K562 (cell line): ENCODE measurements around the gene NFYC. TPM values are rescaled to one million over a fixed set of nuclear protein-coding genes. Genes with fewer than 3 reads are reported as not detected.

Source experiments
- ATAC-seq: fragments of 200-7000 bp; cut with Tn5 transposase; 3 replicates; pipeline ENCODE4 v1.9.1; 2020; ENCODE audit warnings: moderate library complexity
- BruUV-seq: library from RNA; stranded (reverse); fragments of 400-500 nt; replicated peaks from 2 replicates; lab custom pipeline; 2021; lab: Mats Ljungman, UMichigan
- CTCF ChIA-PET: fragments of 300-600 bp; formaldehyde crosslinking; extraction: SDS; loops from one replicate; lab custom pipeline; 2021; ENCODE audit warnings: low intra/inter-chr PET ratio; lab: Yijun Ruan, JAX
- POLR2A ChIA-PET: fragments of 300-600, 350-650 bp; sonication (Branson Sonifier 250); formaldehyde crosslinking; extraction: SDS; loops from one replicate; lab custom pipeline; 2021; ENCODE audit warnings: antibody characterized with exemption, inconsistent platforms; lab: Yijun Ruan, JAX
- DNase-seq, 4 experiments: peaks; one replicate each; pipeline versions ENCODE4 v3.0.0 to v3.0.0-alpha.2; 2011 to 2018; ENCODE audit warnings: low spot score in 3 of 4, mixed read lengths in 3 of 4; ENCODE audit errors: extremely low read depth in 1 of 4
- FAIRE-seq: peaks from 2 replicates; lab custom pipeline; 2011; peaks lifted over from hg19 to GRCh38; lab: Jason Lieb, UNC
- H2AFZ ChIP-seq: 2 replicates; pipeline ENCODE4 v1.6.0; 2011; ENCODE audit warnings: low read depth, low read length, control low read depth, inconsistent platforms
- H3K27ac ChIP-seq: fragments of 200-600 bp; 3 replicates; pipeline ENCODE4 v1.8.0; 2011; ENCODE audit warnings: low read depth, mild to moderate bottlenecking, control low read depth, inconsistent platforms, low read length, moderate library complexity, mixed read lengths; ENCODE audit errors: extremely low read depth
- H3K27me3 ChIP-seq, 2 experiments: fragments of 300-600 bp in 1 of 2; 2 replicates in 1 of 2; 3 replicates in 1 of 2; pipeline versions ENCODE4 v1.6.0 to v1.8.0; 2011; ENCODE audit warnings: inconsistent platforms in 2 of 2, low read length in 2 of 2, mild to moderate bottlenecking in 1 of 2, mixed read lengths in 1 of 2, moderate library complexity in 1 of 2; ENCODE audit not compliant: control insufficient read depth in 2 of 2, insufficient read depth in 2 of 2
- H3K36me3 ChIP-seq: fragments of 300-600 bp; 3 replicates; pipeline ENCODE4 v1.8.0; 2011; ENCODE audit warnings: mild to moderate bottlenecking, low read length, inconsistent platforms; ENCODE audit not compliant: control insufficient read depth, insufficient read depth
- H3K4me1 ChIP-seq, 2 experiments: fragments of 200-600 bp in 1 of 2; replicated peaks in 1 of 2; 2 replicates in 1 of 2; 3 replicates in 1 of 2; pipeline versions ENCODE4 v1.5.1 to v1.8.0; 2011; ENCODE audit warnings: inconsistent platforms in 2 of 2, low read length in 2 of 2, mild to moderate bottlenecking in 1 of 2, mixed read lengths in 1 of 2, moderate library complexity in 1 of 2; ENCODE audit not compliant: control insufficient read depth in 2 of 2, insufficient read depth in 2 of 2
- H3K4me2 ChIP-seq: 2 replicates; pipeline ENCODE4 v1.6.1; 2011; ENCODE audit warnings: low read length, control low read depth, inconsistent platforms, mixed read lengths; ENCODE audit not compliant: insufficient read depth
- H3K4me3 ChIP-seq: fragments of 200-600 bp; sonication (generic), shearing (Covaris generic); 2 replicates; pipeline ENCODE4 v1.5.1; 2016; ENCODE audit warnings: control low read depth, inconsistent platforms
- H3K79me2 ChIP-seq: fragments of 200-600 bp; 3 replicates; pipeline ENCODE4 v1.8.0; 2011; ENCODE audit warnings: low read length, inconsistent platforms; ENCODE audit not compliant: control insufficient read depth, insufficient read depth
- H3K9ac ChIP-seq, 2 experiments: 2 replicates each; pipeline versions ENCODE4 v1.6.0 to v1.6.1; 2011; ENCODE audit warnings: low read depth in 2 of 2, low read length in 2 of 2, control low read depth in 1 of 2, inconsistent platforms in 1 of 2, mild to moderate bottlenecking in 1 of 2, mixed read lengths in 1 of 2; ENCODE audit not compliant: insufficient read depth in 1 of 2
- H3K9me1 ChIP-seq: one replicate; pipeline ENCODE4 v1.6.0; 2011; ENCODE audit warnings: inconsistent platforms, mild to moderate bottlenecking, low read length, moderate library complexity; ENCODE audit not compliant: control insufficient read depth, insufficient read depth
- H3K9me3 ChIP-seq: replicated peaks from 2 replicates; pipeline ENCODE4 v1.5.1; 2011; ENCODE audit warnings: low read depth, low read length, inconsistent platforms; ENCODE audit not compliant: control insufficient read depth, insufficient read depth
- H4K20me1 ChIP-seq: replicated peaks from 2 replicates; pipeline ENCODE4 v1.6.1; 2011; ENCODE audit warnings: low read length, inconsistent platforms, mixed read lengths; ENCODE audit not compliant: control insufficient read depth, insufficient read depth
- FOXP1 ChIP-seq: sonication (generic); formaldehyde crosslinking; IDR thresholded peaks from 2 replicates; pipeline ENCODE4 v1.8.0; 2022; ENCODE audit warnings: mild to moderate bottlenecking, missing genetic modification reagents
- GATA2 ChIP-seq: sonication (generic); formaldehyde crosslinking; IDR thresholded peaks from 2 replicates; pipeline ENCODE4 v1.4.0; 2020; ENCODE audit warnings: mild to moderate bottlenecking, missing genetic modification reagents
- MGA ChIP-seq: fragments of 450-650 bp; IDR thresholded peaks from 2 replicates; pipeline ENCODE4 v1.6.1; 2016; ENCODE audit warnings: mild to moderate bottlenecking, moderate library complexity
- NFATC3 ChIP-seq: fragments of 450-650 bp; IDR thresholded peaks from 2 replicates; pipeline ENCODE4 v1.6.1; 2017; ENCODE audit warnings: mild to moderate bottlenecking
- NFE2 ChIP-seq: IDR thresholded peaks from 2 replicates; pipeline ENCODE4 v1.6.1; 2014; ENCODE audit warnings: antibody characterized with exemption, low read depth
- NR3C1 ChIP-seq: sonication (generic); formaldehyde crosslinking; IDR thresholded peaks from 2 replicates; pipeline ENCODE4 v1.8.1; 2022; ENCODE audit warnings: missing genetic modification reagents
- NUFIP1 ChIP-seq: fragments of 450-650 bp; IDR thresholded peaks from 2 replicates; pipeline ENCODE4 v1.6.1; 2018; ENCODE audit not compliant: partially characterized antibody
- SREBF1 ChIP-seq: fragments of 150-350 bp; IDR thresholded peaks from 2 replicates; pipeline ENCODE4 v1.6.1; 2014; ENCODE audit warnings: antibody characterized with exemption, low read depth, low read length, borderline replicate concordance
- ZBTB49 ChIP-seq: sonication (generic); formaldehyde crosslinking; IDR thresholded peaks from 2 replicates; pipeline ENCODE4 v1.8.0; 2022; ENCODE audit warnings: missing genetic modification reagents, mild to moderate bottlenecking, borderline replicate concordance
- ZNF436 ChIP-seq: fragments of 250-450, 450-650 bp; sonication (Bioruptor Pico); formaldehyde crosslinking; IDR thresholded peaks from 2 replicates; pipeline ENCODE4 v1.7.0; 2020; ENCODE audit warnings: mild to moderate bottlenecking
- WGBS: fragments of 100-300 bp; shearing (Covaris generic); methylation state at CpG from one replicate; pipeline ENCODE4 v1.1.6; 2016; ENCODE audit warnings: low coverage, mixed read lengths; ENCODE audit not compliant: insufficient coverage; ENCODE audit errors: missing lambda C conversion rate; 5-methylcytosine and 5-hydroxymethylcytosine counted together
- in situ Hi-C: fragments of 300-500 bp; cut with MboI; formaldehyde crosslinking; loops from 4 replicates; pipeline ENCODE4 v1.15.0; 2018; ENCODE audit warnings: inconsistent platforms, mixed read lengths
- intact Hi-C: fragments of 100-400 bp; cut with micrococcal nuclease; formaldehyde crosslinking; loops from 2 replicates; pipeline ENCODE4 v1.14.2; 2022
- polyA plus RNA-seq, 8 experiments: library from polyadenylated mRNA; depleted of rRNA in 4 of 8; stranded (reverse) in 5 of 8; unstranded in 3 of 8; fragments of >200 nt; fragmentation: Nextera tagmentation in 2 of 8; fragmentation: Illumina TruSeq in 1 of 8; extraction: Ambion mirVana in 2 of 8; extraction: Trizol in 1 of 8; gene quantifications; 2 replicates each; pipeline versions ENCODE4 v1.2.1 to v1.2.3, GENCODE V29; 2011 to 2014; ENCODE audit warnings: inconsistent platforms in 1 of 8, missing spikeins in 1 of 8
- total RNA-seq, 7 experiments: library from RNA; depleted of rRNA in 6 of 7; stranded (reverse); fragments of >200 nt in 6 of 7; fragmentation: Illumina TruSeq in 2 of 7; extraction: Trizol in 2 of 7; gene quantifications; 2 replicates each; pipeline versions ENCODE4 v1.2.1 to v1.2.3, GENCODE V29; 2011 to 2021; ENCODE audit warnings: low replicate concordance in 1 of 7

The NFYC gene
- total and polyA plus RNA-seq, 9 of the 15 experiments (the other 6 are each of a cell fraction or from before 2014, with no cell fraction given) = 4.8 to 59.8 (median 41.1) TPM

- peak overlapping the region; percentile 24 to 74; a peak in 1 of 4 replicates for H3K9ac ChIP-seq
- BruUV-seq = no TSS peak
- H4K20me1 ChIP-seq = 0 out of 2 replicates have a peak, but pooled peaks cover 5% of the 10 kb centered on the region
- H3K4me1 ChIP-seq = peaks cover 19 to 48% of the 10 kb centered on the region in 2 experiments
- H3K9me3 ChIP-seq = no peaks in the 10 kb centered on the region
- POLR2A ChIA-PET = interaction anchor here (0.6 to 1.7 kb wide), 7 partner anchors 9 to 275 kb away, joined by 3 to 6 read pairs (median 4); no protein-coding TSS in a partner anchor
- CTCF ChIA-PET = no interaction called here
- peaks cover 11% of the 10 kb centered on the region for H3K9me1 ChIP-seq
- no peaks in the 10 kb centered on the region for H3K79me2 ChIP-seq
- no peak overlapping the region for H3K27ac ChIP-seq
- no peak overlapping the region for H3K4me3 ChIP-seq
- H3K4me2 ChIP-seq = peak overlapping the region; percentile 71
- H3K27me3 ChIP-seq = no peaks in the 10 kb centered on the region
- DNase-seq (peak in 2 of 4 experiments; percentile 45 to 46), ATAC-seq (peak; percentile 18; the same call in 2 of the 3 replicates), FAIRE-seq (peak; percentile 91)
- in situ Hi-C loops (no loop called here), intact Hi-C loops (no loop called here)
- H2AFZ ChIP-seq = peak overlapping the region; percentile 60
- peaks cover 10% of the 10 kb centered on the region; the same call in 2 of the 3 replicates for H3K36me3 ChIP-seq
- 13% methylated on average over 9 of the region's 9 CpGs for WGBS
- TF ChIP-seq NR3C1 (CRISPR knock-in tag) = no peak
- peak; percentile 81 for TF ChIP-seq NFE2
- TF ChIP-seq SREBF1 = no peak
- TF ChIP-seq GATA2 (CRISPR knock-in tag) = no peak
- no peak for TF ChIP-seq FOXP1 (CRISPR knock-in tag)
- TF ChIP-seq NUFIP1 = no peak
- TF ChIP-seq MGA = no peak
- TF ChIP-seq NFATC3 = no peak
- TF ChIP-seq ZNF436 (CRISPR knock-in tag) = no peak
- no peak for TF ChIP-seq ZBTB49
Observed at GRCh38 chr1:40815420-40815819, 123.9 kb downstream of the NFYC start.
